DMS153 treated with DMSO at 0.1 percent for 48 hours (cell line): Measurements from ENCODE around the gene CHST2.
"Not testable (repeated sequence)": the region's sequence is repeated elsewhere in the genome, so short reads cannot be mapped to it uniquely, and the experiment has no call there.

Experiments used
- DNase-seq: peaks from one replicate; lab custom pipeline; 2025; ENCODE audit not compliant: unreplicated experiment; lab: John Stamatoyannopoulos, UW

Gene CHST2

DNA sequence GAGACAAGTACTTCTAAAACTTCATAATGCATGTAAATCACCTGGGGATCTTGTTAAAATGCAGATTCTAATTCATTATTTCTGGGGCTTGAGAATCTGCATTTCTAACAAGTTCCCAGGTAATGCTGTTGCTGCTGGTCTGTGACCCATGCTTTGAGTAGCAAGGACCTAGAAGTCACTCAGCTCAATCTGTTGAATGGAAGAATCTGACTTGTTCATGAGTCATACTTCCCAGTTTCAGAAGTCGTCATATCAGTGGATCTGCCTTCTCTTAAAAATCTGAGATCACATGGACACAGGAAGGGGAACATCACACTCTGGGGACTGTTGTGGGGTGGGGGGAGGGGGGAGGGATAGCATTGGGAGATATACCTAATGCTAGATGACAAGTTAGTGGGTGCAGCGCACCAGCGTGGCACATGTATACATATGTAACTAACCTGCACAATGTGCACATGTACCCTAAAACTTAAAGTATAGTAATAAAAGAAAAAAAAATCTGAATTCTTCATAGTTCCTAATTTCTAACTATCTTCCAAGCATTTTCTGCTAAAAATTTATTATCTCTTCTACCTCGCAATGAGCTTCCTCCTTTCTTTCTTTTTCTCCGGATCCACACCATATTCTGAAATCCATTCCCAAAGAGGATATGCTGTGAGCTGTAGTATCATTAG, 46.2 kb downstream of the CHST2 start:
- not testable (repeated sequence) for DNase-seq

DNA sequence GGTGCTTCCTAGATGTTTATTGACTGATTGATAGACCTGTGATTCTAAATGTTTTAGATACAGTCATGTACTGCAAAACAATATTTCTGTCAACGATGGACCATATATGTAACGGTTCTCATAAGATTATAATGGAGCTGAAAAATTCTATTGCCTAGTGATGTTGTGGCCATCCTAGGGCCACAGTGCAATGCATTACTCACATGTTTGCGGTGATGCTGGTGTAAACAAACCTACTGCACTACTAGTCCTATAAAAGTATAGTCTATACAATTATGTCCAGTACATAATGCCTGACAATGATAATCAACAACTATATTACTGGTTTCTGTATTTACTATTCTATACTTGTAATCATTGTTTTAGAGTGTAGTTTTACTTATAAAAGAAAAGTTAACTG, 46.8 kb downstream of the CHST2 start:
- DNase-seq = no peak

DNA sequence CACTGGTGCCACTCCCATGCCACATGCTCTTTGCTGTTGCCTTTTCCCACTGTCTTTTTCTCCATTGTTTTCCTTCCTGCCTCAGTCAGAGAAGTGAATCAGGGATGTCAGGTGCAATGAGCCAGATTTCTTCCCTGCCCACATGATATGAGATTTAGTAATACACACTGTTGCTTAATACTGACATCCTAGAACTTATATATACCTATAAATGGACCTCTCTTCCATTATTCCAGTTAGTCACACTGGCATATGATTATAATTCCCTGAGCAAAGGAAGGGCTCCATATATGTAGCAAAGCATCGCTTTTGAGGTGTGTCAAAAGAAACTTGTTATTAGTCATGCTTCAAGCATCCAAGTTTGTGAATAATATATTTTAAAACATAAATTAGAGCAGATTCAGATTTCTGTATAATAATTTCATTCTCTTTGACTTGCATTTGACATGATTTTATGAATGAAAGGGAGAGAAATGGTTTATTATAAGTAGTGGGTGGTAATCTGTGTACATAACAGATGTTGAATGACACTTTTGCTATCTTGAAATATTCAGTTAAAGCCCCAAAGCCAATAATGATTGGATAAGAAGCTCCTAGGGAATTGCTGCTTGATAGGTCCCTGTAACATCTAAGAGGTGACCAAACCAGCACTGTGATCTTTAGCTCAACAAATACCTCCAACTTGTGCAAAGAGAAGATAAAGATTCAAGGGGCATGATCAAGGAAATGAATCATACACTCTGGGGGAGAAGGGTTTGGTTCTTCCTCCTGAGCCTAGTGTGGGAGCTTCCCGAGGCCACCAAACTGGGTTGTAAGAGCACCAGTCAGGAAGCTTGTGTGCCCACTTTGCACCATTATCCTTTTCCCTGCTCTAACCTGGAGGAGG, 48.6 kb downstream of the CHST2 start:
- DNase-seq = no peak

DNA sequence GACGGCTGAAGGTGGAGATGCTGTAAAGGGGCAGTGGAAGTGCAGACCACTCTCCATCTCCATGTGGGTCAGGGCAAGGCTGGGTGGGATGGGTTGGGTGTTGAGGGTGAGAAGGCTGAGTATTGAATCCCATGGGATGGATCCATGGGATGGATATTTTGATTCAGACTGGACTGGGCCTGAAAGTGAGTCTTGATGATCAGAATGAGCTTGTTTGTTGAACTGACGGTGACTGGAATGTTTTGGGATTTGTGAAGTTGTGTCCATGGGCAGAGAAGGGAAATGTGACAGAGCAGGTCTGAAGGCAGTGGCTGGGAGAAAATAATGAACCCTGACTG, 49.3 kb downstream of the CHST2 start:
- no peak for DNase-seq

DNA sequence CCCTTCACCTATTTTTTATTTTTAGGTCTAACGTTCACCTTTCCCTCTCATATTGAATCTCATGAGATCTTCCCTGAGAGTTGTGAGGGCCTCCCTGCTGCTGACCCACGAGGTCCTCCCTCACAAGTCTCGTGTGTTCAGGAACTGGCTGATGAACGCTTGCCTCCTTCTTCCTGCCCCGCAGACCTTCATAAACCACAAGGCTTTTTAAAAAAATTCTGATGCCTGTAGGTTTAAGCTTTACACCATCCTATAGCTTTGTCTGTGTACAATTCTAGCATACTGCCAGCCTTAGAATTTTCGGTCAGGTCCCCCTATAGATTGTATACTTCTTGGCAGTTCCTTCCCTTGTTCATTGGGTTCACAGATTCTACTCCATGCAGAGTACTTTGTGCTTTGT, 50.5 kb downstream of the CHST2 start:
- no peak for DNase-seq

DNA sequence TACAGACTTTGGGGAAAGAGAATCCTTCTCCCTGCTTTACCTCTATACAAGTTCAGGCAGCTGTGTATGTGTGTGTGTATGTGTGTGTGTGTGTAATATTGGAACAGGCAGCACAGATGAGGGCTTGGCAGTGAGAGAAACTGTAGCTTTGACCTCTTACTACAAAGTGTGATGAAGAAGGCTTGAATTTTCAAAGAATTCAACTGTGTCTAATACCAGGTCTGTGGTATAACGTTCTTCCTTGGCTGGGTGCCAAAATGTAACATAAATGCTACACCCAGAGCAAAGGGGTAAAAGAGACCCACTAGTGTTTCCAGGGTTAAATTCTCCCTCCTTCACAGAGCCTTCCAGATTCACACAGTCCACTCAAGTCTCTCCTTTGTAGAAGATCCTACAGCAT, 51.1 kb downstream of the CHST2 start:
- DNase-seq = no peak

DNA sequence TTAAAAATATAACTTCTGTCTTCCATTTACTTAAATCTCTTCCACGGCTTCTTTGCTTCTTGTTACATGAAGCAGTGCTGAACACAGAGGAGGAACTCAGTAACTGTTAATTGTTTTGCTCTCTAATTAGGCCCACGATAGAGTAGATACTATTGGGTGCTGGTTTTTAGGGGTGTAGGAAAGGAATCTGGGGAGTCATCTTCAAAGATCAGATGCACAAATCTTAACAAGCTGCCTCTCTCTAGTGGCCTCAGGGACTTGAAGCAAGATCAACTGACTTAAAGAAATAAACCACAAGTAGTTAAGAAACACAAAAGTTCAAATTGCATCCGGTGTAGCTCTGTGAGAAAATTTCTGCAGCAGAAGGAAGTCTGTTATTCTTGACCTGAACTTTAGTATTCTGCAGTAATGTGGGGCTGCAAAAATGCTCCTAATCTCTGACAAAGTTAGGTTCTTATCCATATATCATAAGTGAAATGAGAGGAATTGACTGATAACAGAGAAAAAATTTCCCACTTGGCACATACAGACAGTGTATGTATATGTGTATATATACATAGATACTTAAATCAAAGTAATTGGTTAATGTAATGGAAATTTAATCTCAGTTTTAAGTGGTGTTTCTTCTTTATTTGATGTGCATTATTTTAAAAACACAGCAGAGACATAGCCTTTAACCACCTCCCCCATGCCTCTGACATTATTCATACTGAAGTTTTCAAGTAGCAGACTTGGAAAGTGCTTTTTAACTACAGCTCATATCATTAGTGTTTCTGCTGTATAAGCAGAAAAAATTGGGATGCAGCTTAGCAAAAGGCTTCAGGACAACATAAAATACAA, 51.8 kb downstream of the CHST2 start:
- no peak for DNase-seq

DNA sequence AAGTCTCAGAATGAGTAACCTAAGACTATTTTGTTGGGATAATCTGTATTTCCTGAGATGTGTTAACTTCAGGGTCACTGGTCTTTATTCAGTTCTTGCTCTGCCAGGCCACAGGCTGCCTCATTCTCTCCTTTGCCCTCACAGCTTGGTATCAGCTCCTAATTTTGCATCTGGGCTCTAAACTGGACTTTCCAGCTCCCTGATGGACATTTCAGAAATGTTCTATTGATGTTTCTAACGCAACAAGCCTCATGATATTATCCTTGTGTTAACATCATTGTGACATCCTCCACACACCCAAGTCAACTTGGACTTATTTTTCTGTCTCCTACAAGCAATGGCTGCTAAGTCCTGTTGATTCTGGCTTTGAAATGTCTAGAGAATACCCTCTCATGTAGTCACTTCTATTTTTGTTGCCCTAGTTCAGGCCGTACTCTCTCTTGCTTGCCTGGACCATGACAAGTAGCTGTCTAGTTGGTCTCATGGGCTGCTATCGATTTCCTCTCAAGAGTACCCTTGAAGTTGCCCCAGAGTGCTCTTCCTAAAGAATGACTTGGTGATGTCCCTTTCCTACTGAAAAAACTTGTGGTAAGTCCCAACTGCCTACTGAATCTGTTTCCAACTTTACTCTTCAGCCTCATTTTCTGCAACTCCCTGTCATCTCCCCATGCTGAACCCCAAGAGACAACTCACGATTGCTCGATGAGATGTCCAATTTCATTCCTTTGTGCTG, 52.7 kb downstream of the CHST2 start:
- DNase-seq = no peak

DNA sequence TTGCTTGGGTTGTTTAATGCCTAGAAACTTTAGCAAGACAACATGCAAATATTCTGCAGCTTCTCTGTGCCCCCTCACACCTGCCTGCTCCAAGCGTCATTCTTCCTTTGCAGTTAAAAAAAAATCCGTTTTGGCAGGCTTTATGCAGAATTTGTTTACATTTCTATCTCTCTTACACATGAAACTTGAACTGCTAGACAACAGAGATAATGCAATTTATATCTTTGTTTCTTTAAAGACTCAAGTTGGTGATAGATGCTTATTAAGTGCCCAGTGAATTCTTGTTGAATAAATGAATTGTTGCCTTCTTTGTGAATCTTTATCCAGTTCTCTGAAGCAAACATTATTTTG, 53.2 kb downstream of the CHST2 start:
- DNase-seq = no peak

DNA sequence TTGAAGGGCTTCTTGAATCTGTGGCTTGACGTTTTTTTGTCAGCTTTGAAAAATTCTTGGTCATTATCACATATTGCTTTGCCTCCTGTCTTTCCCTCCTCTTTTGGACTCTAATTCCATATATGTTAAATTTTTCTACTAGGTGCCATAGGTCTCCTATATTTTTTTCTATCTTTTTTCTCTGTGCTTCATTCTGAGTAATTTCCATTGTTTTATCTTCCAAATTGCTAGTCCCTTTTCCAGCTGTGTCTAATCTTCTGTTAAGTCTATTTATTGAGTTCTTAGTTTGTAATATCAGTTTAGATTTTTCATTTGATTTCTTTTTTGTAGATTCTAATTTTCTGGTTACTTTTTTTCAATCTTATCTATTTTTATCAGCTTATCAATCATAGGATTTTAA, 53.7 kb downstream of the CHST2 start:
- no peak for DNase-seq
